GM12878 (cell line): ENCODE data around the gene HMCN1. TPM values are rescaled to one million over a fixed set of nuclear protein-coding genes. Genes with fewer than 3 reads are reported as not detected.

Source experiments
- ATAC-seq: fragments of 200-7000 bp; cut with Tn5 transposase; 3 replicates; pipeline ENCODE4 v1.9.1; 2020; ENCODE audit warnings: mild to moderate bottlenecking, moderate library complexity
- BruUV-seq: library from RNA; stranded (reverse); fragments of 400-500 nt; replicated peaks from 2 replicates; lab custom pipeline; 2021; lab: Mats Ljungman, UMichigan
- CTCF ChIA-PET: fragments of 300-600 bp; sonication (Branson Sonifier 250); formaldehyde crosslinking; extraction: SDS; loops from one replicate; lab custom pipeline; 2021; ENCODE audit warnings: inconsistent platforms; lab: Yijun Ruan, JAX
- POLR2A ChIA-PET: fragments of 350-600 bp; formaldehyde crosslinking; extraction: SDS; loops from one replicate; lab custom pipeline; 2021; ENCODE audit warnings: inconsistent platforms; lab: Charles Lee
- RAD21 ChIA-PET: fragments of 300-600 bp; sonication (Branson Sonifier 250); formaldehyde crosslinking; loops from one replicate; lab custom pipeline; 2023; ENCODE audit warnings: antibody characterized with exemption; ENCODE audit not compliant: unreplicated experiment; lab: Charles Lee
- SMC1A ChIA-PET: fragments of 300-600 bp; sonication (Branson Sonifier 250); formaldehyde crosslinking; loops from one replicate; lab custom pipeline; 2023; ENCODE audit not compliant: unreplicated experiment, uncharacterized antibody; lab: Charles Lee
- DNase-seq: peaks from one replicate; pipeline ENCODE4 v3.0.0-alpha.2; 2011; ENCODE audit warnings: low read depth, low spot score
- FAIRE-seq: peaks from 3 replicates; lab custom pipeline; 2011; peaks lifted over from hg19 to GRCh38; lab: Jason Lieb, UNC
- H2AFZ ChIP-seq: 2 replicates; pipeline ENCODE4 v1.6.0; 2011; ENCODE audit warnings: low read depth, low read length, control low read depth; ENCODE audit not compliant: control insufficient read depth
- H3K27ac ChIP-seq: 2 replicates; pipeline ENCODE4 v1.5.1; 2011; ENCODE audit warnings: control low read depth; ENCODE audit not compliant: control insufficient read depth, insufficient read depth
- H3K27me3 ChIP-seq, 2 experiments: replicated peaks in 1 of 2; 2 replicates each; pipeline versions ENCODE4 v1.6.0 to v1.6.1; 2011; ENCODE audit warnings: low read length in 1 of 2; ENCODE audit not compliant: control insufficient read depth in 2 of 2, insufficient read depth in 2 of 2
- H3K36me3 ChIP-seq, 2 experiments: 2 replicates each; pipeline ENCODE4 v1.5.1; 2011; ENCODE audit warnings: low read length in 1 of 2; ENCODE audit not compliant: control insufficient read depth in 2 of 2, insufficient read depth in 2 of 2
- H3K4me1 ChIP-seq: 2 replicates; pipeline ENCODE4 v1.6.1; 2011; ENCODE audit warnings: mild to moderate bottlenecking, low read length, moderate library complexity, mixed read lengths; ENCODE audit not compliant: control insufficient read depth, insufficient read depth
- H3K4me2 ChIP-seq: 2 replicates; pipeline ENCODE4 v1.6.0; 2011; ENCODE audit warnings: control low read depth; ENCODE audit not compliant: control insufficient read depth, insufficient read depth
- H3K4me3 ChIP-seq: fragments of 200-600 bp; sonication (generic); 2 replicates; pipeline ENCODE4 v1.5.1; 2016
- H3K79me2 ChIP-seq: 2 replicates; pipeline ENCODE4 v1.6.0; 2011; ENCODE audit warnings: low read length; ENCODE audit not compliant: control insufficient read depth, insufficient read depth
- H3K9ac ChIP-seq: 2 replicates; pipeline ENCODE4 v1.8.0; 2011; ENCODE audit warnings: low read length, control low read depth, mixed read lengths; ENCODE audit not compliant: control insufficient read depth, insufficient read depth
- H3K9me3 ChIP-seq: replicated peaks from 3 replicates; pipeline ENCODE4 v1.5.1; 2011; ENCODE audit warnings: mild to moderate bottlenecking, low read length; ENCODE audit not compliant: control insufficient read depth, insufficient read depth
- H4K20me1 ChIP-seq: 2 replicates; pipeline ENCODE4 v1.6.0; 2011; ENCODE audit not compliant: control insufficient read depth, insufficient read depth
- CBX5 ChIP-seq: sonication (generic); IDR thresholded peaks from 2 replicates; pipeline ENCODE4 v1.6.1; 2016; ENCODE audit warnings: low read depth, moderate library complexity, mild to moderate bottlenecking, inconsistent platforms
- EED ChIP-seq: sonication (generic); IDR thresholded peaks from 2 replicates; pipeline ENCODE4 v1.6.1; 2016; ENCODE audit warnings: antibody characterized with exemption, low read depth
- NKRF ChIP-seq: fragments of 450-650 bp; conservative IDR thresholded peaks from 2 replicates; pipeline ENCODE4 v1.6.1; 2017; ENCODE audit warnings: mild to moderate bottlenecking, moderate library complexity
- PRDM15 ChIP-seq: fragments of 450-650 bp; formaldehyde crosslinking; IDR thresholded peaks from 2 replicates; pipeline ENCODE4 v1.4.0; 2020; ENCODE audit warnings: mild to moderate bottlenecking, moderate library complexity
- SMARCA5 ChIP-seq: fragments of 450-650 bp; IDR thresholded peaks from 2 replicates; pipeline ENCODE4 v1.6.1; 2017; ENCODE audit warnings: mild to moderate bottlenecking
- WGBS: methylation state at CpG from one replicate; pipeline ENCODE4 v1.1.6; 2016; ENCODE audit warnings: low lambda C conversion rate; ENCODE audit not compliant: insufficient replicate concordance, insufficient coverage; ENCODE audit errors: missing lambda C conversion rate; 5-methylcytosine and 5-hydroxymethylcytosine counted together
- in situ Hi-C: fragments of 300-500 bp; cut with MboI; formaldehyde crosslinking; loops from 9 replicates; pipeline ENCODE4 v1.14.3; 2018; ENCODE audit warnings: mixed read lengths
- intact Hi-C: fragments of 100-400 bp; cut with micrococcal nuclease; formaldehyde crosslinking; loops from one replicate; pipeline ENCODE4 v1.14.2; 2022; ENCODE audit not compliant: unreplicated experiment
- polyA plus RNA-seq, 11 experiments: library from polyadenylated mRNA; depleted of rRNA in 4 of 11; unstranded in 6 of 11; stranded (reverse) in 5 of 11; fragments of >200 nt; fragmentation: Nextera tagmentation in 4 of 11; fragmentation: Illumina TruSeq in 1 of 11; extraction: Ambion mirVana in 4 of 11; extraction: Trizol in 1 of 11; gene quantifications; 1 replicate in 1 of 11; 2 replicates in 10 of 11; pipeline versions ENCODE4 v1.2.1 to v1.2.3, GENCODE V29; 2011 to 2016; ENCODE audit warnings: inconsistent platforms in 2 of 11, missing spikeins in 2 of 11, low read depth in 1 of 11
- total RNA-seq, 4 experiments: library from RNA; depleted of rRNA in 3 of 4; stranded (reverse); fragments of >200 nt in 3 of 4; fragmentation: Illumina TruSeq in 1 of 4; extraction: Trizol in 1 of 4; gene quantifications; 2 replicates each; pipeline versions ENCODE4 v1.2.1 to v1.2.3, GENCODE V29; 2013 to 2021
- TF ChIP-seq, protein P1 (sequence below): fragments of 450-650 bp; IDR thresholded peaks from 2 replicates; pipeline ENCODE4 v1.6.1; 2016; ENCODE audit warnings: mild to moderate bottlenecking, moderate library complexity, borderline replicate concordance

Gene HMCN1
- total and polyA plus RNA-seq, 10 of the 15 experiments (the other 5 are each of a cell fraction or from before 2014, with no cell fraction given): under 0.01 to 0.07 TPM; not detected in 8

DNA sequence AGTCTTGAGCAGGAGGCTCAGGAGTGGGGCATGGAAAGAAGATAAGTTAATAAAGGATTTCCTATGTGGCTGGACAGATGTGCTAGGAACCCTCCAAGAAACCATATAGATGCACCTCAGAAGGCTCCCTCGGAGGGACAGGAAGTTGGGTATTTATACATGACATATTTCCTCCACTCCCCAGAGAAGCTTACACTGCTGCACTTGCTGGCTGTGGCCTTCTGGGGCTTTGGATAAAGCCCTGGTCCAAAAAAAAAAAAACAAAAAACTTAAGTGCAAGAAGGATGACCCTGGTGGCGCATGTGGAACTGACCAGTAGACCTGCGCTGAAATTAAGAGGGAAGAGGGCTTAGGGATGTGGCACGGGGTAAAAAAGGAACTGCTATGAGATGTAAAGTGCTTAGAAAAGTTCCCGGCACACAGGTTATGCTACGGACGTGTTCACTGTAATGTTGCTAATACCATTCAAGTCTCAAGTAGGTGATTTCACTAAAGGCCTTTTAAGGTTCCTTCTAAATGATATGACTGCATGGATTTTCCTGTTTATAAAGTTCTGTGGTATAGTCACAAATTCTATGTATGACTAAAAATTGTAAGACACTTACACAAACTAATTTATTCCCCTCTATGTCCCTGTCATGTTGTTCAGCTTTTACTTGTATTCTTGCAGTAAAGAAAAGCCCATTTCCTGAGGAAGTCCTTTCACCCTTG is 253.6 kb downstream of the HMCN1 start:
- WGBS: under 1% methylated on average over 7 of the region's 7 CpGs
- no peaks in the 10 kb centered on the region for H4K20me1 ChIP-seq
- no peak overlapping the region for H3K9ac ChIP-seq
- BruUV-seq: no TSS peak
- H3K27me3 ChIP-seq: no peaks in the 10 kb centered on the region
- no peak overlapping the region for H3K27ac ChIP-seq
- ChIA-PET POLR2A (interaction anchor here (0.7 kb wide), 1 partner anchor 176 kb away, joined by 3 read pairs; no protein-coding TSS in a partner anchor), SMC1A (interaction anchor here (0.7 to 1.0 kb wide), 2 partner anchors 13 to 45 kb away, joined by 3 read pairs; no protein-coding TSS in a partner anchor), RAD21 (no interaction called here), CTCF (no interaction called here)
- in situ Hi-C loops: no loop called here
- no peak overlapping the region for H3K4me3 ChIP-seq
- no peaks in the 10 kb centered on the region for H3K36me3 ChIP-seq
- TF ChIP-seq NKRF (no peak), CBX5 (no peak), SMARCA5 (no peak), EED (no peak), PRDM15 (CRISPR knock-in tag) (no peak)
- TF ChIP-seq, protein P1, sequence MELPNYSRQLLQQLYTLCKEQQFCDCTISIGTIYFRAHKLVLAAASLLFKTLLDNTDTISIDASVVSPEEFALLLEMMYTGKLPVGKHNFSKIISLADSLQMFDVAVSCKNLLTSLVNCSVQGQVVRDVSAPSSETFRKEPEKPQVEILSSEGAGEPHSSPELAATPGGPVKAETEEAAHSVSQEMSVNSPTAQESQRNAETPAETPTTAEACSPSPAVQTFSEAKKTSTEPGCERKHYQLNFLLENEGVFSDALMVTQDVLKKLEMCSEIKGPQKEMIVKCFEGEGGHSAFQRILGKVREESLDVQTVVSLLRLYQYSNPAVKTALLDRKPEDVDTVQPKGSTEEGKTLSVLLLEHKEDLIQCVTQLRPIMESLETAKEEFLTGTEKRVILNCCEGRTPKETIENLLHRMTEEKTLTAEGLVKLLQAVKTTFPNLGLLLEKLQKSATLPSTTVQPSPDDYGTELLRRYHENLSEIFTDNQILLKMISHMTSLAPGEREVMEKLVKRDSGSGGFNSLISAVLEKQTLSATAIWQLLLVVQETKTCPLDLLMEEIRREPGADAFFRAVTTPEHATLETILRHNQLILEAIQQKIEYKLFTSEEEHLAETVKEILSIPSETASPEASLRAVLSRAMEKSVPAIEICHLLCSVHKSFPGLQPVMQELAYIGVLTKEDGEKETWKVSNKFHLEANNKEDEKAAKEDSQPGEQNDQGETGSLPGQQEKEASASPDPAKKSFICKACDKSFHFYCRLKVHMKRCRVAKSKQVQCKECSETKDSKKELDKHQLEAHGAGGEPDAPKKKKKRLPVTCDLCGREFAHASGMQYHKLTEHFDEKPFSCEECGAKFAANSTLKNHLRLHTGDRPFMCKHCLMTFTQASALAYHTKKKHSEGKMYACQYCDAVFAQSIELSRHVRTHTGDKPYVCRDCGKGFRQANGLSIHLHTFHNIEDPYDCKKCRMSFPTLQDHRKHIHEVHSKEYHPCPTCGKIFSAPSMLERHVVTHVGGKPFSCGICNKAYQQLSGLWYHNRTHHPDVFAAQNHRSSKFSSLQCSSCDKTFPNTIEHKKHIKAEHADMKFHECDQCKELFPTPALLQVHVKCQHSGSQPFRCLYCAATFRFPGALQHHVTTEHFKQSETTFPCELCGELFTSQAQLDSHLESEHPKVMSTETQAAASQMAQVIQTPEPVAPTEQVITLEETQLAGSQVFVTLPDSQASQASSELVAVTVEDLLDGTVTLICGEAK: no peak
- H3K4me2 ChIP-seq: no peak overlapping the region
- FAIRE-seq (no peak), DNase-seq (no peak), ATAC-seq (peak; percentile 22; the same call in 1 of the 3 replicates)
- H2AFZ ChIP-seq: no peak overlapping the region
- no peaks in the 10 kb centered on the region for H3K4me1 ChIP-seq
- intact Hi-C loops: no loop called here
- no peaks in the 10 kb centered on the region for H3K9me3 ChIP-seq
- H3K79me2 ChIP-seq: no peaks in the 10 kb centered on the region
